Endothelial cell (in vitro differentiated cells): Measurements from ENCODE around the gene CCDC15. TPM values are rescaled to one million over a fixed set of nuclear protein-coding genes. Genes with fewer than 3 reads are reported as not detected.

Source experiments
- DNase-seq: peaks from one replicate; pipeline ENCODE4 v3.0.0; 2021; ENCODE audit warnings: low spot score
- H3K27ac Mint-ChIP-seq: one replicate; pipeline ENCODE4 v1.8.0; 2021; ENCODE audit warnings: mixed read lengths, inconsistent platforms; ENCODE audit not compliant: unreplicated experiment
- H3K27me3 Mint-ChIP-seq: one replicate; pipeline ENCODE4 v1.8.0; 2021; ENCODE audit warnings: mild to moderate bottlenecking, moderate library complexity, mixed read lengths, inconsistent platforms; ENCODE audit not compliant: unreplicated experiment
- H3K36me3 Mint-ChIP-seq: one replicate; pipeline ENCODE4 v1.8.0; 2021; ENCODE audit warnings: mild to moderate bottlenecking, low read depth, mixed read lengths, inconsistent platforms; ENCODE audit not compliant: unreplicated experiment
- H3K4me1 Mint-ChIP-seq: one replicate; pipeline ENCODE4 v1.8.0; 2021; ENCODE audit warnings: mild to moderate bottlenecking, mixed read lengths, inconsistent platforms; ENCODE audit not compliant: unreplicated experiment
- H3K4me3 Mint-ChIP-seq: one replicate; pipeline ENCODE4 v1.8.0; 2021; ENCODE audit warnings: mild to moderate bottlenecking, mixed read lengths, inconsistent platforms; ENCODE audit not compliant: unreplicated experiment
- H3K9me3 Mint-ChIP-seq: one replicate; pipeline ENCODE4 v1.8.0; 2021; ENCODE audit warnings: mixed read lengths, inconsistent platforms; ENCODE audit not compliant: unreplicated experiment
- CTCF ChIP-seq: fragments of 200-600 bp; sonication (generic); IDR thresholded peaks from one replicate; pipeline ENCODE4 v1.5.0; 2021; ENCODE audit warnings: antibody characterized with exemption; ENCODE audit not compliant: unreplicated experiment
- total RNA-seq: library from RNA; stranded (reverse); fragmentation: NEBNext Ultra II Directional; extraction: Animal tissue kit (Norgen Biotek cat#: 25700); gene quantifications from one replicate; pipeline ENCODE4 v1.2.1, GENCODE V29; 2021; ENCODE audit not compliant: unreplicated experiment

CCDC15 gene
- total RNA-seq, 1 donor from 2014 or later, result 2.4 TPM

- DNase-seq, result no peak
- TF ChIP-seq CTCF, result no peak
- H3K4me3 Mint-ChIP-seq, result no peak overlapping the region
- H3K4me1 Mint-ChIP-seq, result peaks cover 26% of the 10 kb centered on the region
- no peaks in the 10 kb centered on the region for H3K36me3 Mint-ChIP-seq
- H3K27me3 Mint-ChIP-seq, result peaks cover 20% of the 10 kb centered on the region
- H3K9me3 Mint-ChIP-seq, result no peaks in the 10 kb centered on the region
- no peak overlapping the region for H3K27ac Mint-ChIP-seq
These were observed 119.1 kb downstream of the CCDC15 start for GRCh38 chr11:125072961-125073590.

- Mint-ChIP-seq H3K4me3 (no peak overlapping the region), H3K9me3 (no peaks in the 10 kb centered on the region), H3K36me3 (no peaks in the 10 kb centered on the region), H3K4me1 (peaks cover 26% of the 10 kb centered on the region), H3K27ac (no peak overlapping the region), H3K27me3 (peaks cover 24% of the 10 kb centered on the region)
- TF ChIP-seq CTCF, result no peak
- DNase-seq, result no peak
These were observed 119.8 kb downstream of the CCDC15 start for GRCh38 chr11:125073616-125074483.

- no peaks in the 10 kb centered on the region for H3K36me3 Mint-ChIP-seq
- H3K4me1 Mint-ChIP-seq, result peaks cover 20% of the 10 kb centered on the region
- no peak overlapping the region for H3K27ac Mint-ChIP-seq
- H3K4me3 Mint-ChIP-seq, result no peak overlapping the region
- TF ChIP-seq CTCF, result no peak
- DNase-seq, result no peak
- H3K27me3 Mint-ChIP-seq, result peaks cover 20% of the 10 kb centered on the region
- H3K9me3 Mint-ChIP-seq, result no peaks in the 10 kb centered on the region
These were observed 120.7 kb downstream of the CCDC15 start for GRCh38 chr11:125074511-125075241.

- H3K4me1 Mint-ChIP-seq, result peaks cover 15% of the 10 kb centered on the region
- TF ChIP-seq CTCF, result no peak
- H3K27ac Mint-ChIP-seq, result no peak overlapping the region
- peaks cover 18% of the 10 kb centered on the region for H3K27me3 Mint-ChIP-seq
- DNase-seq, result no peak
- H3K36me3 Mint-ChIP-seq, result no peaks in the 10 kb centered on the region
- no peak overlapping the region for H3K4me3 Mint-ChIP-seq
- H3K9me3 Mint-ChIP-seq, result no peaks in the 10 kb centered on the region
These were observed 121.2 kb downstream of the CCDC15 start for GRCh38 chr11:125075242-125075625.
